DND-41 (cell line): ENCODE measurements around the gene ST6GALNAC4.

Experiments used
- ATAC-seq: fragments of 200-7000 bp; cut with Tn5 transposase; 3 replicates; pipeline ENCODE4 v1.9.1; 2021; ENCODE audit warnings: low read depth; ENCODE audit not compliant: insufficient read depth
- DNase-seq: peaks from one replicate; pipeline ENCODE4 v3.0.0-alpha.2; 2020
- H2AFZ ChIP-seq: 2 replicates; pipeline ENCODE4 v1.6.0; 2012; ENCODE audit warnings: low read depth, low read length
- H3K27ac ChIP-seq: 2 replicates; pipeline ENCODE4 v1.5.1; 2012; ENCODE audit warnings: low read length, inconsistent platforms
- H3K27me3 ChIP-seq: fragments of 200-600 bp; sonication (generic); 2 replicates; pipeline ENCODE4 v1.6.0; 2012; ENCODE audit warnings: low read length, mild to moderate bottlenecking, inconsistent platforms; ENCODE audit not compliant: insufficient read depth, poor library complexity
- H3K36me3 ChIP-seq: 2 replicates; pipeline ENCODE4 v1.5.1; 2012; ENCODE audit warnings: low read length, inconsistent platforms; ENCODE audit not compliant: insufficient read depth
- H3K4me1 ChIP-seq: 2 replicates; pipeline ENCODE4 v1.5.1; 2012; ENCODE audit warnings: mild to moderate bottlenecking, low read length; ENCODE audit not compliant: insufficient read depth
- H3K4me2 ChIP-seq: 2 replicates; pipeline ENCODE4 v1.6.0; 2012; ENCODE audit warnings: mild to moderate bottlenecking, moderate library complexity, low read length, inconsistent platforms; ENCODE audit not compliant: insufficient read depth
- H3K4me3 ChIP-seq, 2 experiments: fragments of 200-600 bp in 1 of 2; shearing (Covaris generic) in 1 of 2; 2 replicates each; pipeline ENCODE4 v1.5.1; 2012 to 2016; ENCODE audit warnings: inconsistent platforms in 2 of 2, low read length in 2 of 2, mild to moderate bottlenecking in 2 of 2, low read depth in 1 of 2, moderate library complexity in 1 of 2
- H3K79me2 ChIP-seq: 2 replicates; pipeline ENCODE4 v1.6.0; 2012; ENCODE audit warnings: low read length, inconsistent platforms; ENCODE audit not compliant: insufficient read depth
- H3K9ac ChIP-seq: 2 replicates; pipeline ENCODE4 v1.6.0; 2012; ENCODE audit warnings: low read depth, mild to moderate bottlenecking, inconsistent platforms, low read length, moderate library complexity
- H3K9me3 ChIP-seq: 2 replicates; pipeline ENCODE4 v1.5.1; 2012; ENCODE audit warnings: low read length, moderate library complexity, mild to moderate bottlenecking, inconsistent platforms; ENCODE audit not compliant: insufficient read depth, severe bottlenecking
- H4K20me1 ChIP-seq: 2 replicates; pipeline ENCODE4 v1.6.0; 2012; ENCODE audit warnings: low read length; ENCODE audit not compliant: insufficient read depth
- EZH2 ChIP-seq: IDR thresholded peaks from 3 replicates; pipeline ENCODE4 v1.6.1; 2012; ENCODE audit warnings: borderline replicate concordance, low read depth, mild to moderate bottlenecking, moderate library complexity, low read length, inconsistent platforms; ENCODE audit not compliant: severe bottlenecking
- TF ChIP-seq, protein P1 (sequence below): IDR thresholded peaks from 2 replicates; pipeline ENCODE4 v1.5.1; 2012; ENCODE audit warnings: borderline replicate concordance, low read length, moderate library complexity, mild to moderate bottlenecking; ENCODE audit not compliant: poor library complexity, severe bottlenecking; ENCODE audit errors: extremely low read depth

Gene ST6GALNAC4

GRCh38 chr9:127858041-127858512 lies 58.8 kb downstream of the ST6GALNAC4 start:
- Histone ChIP-seq H3K79me2 (no peaks in the 10 kb centered on the region), H3K27ac (no peak overlapping the region), H3K9me3 (no peaks in the 10 kb centered on the region), H3K4me1 (peaks cover 11% of the 10 kb centered on the region), H3K4me2 (no peak overlapping the region), H3K4me3 (no peak overlapping the region), H3K27me3 (no peaks in the 10 kb centered on the region), H4K20me1 (no peaks in the 10 kb centered on the region), H3K36me3 (no peaks in the 10 kb centered on the region), H2AFZ (no peak overlapping the region), H3K9ac (no peak overlapping the region)
- DNase-seq (no peak), ATAC-seq (no peak)
- no peak for TF ChIP-seq EZH2
- TF ChIP-seq, protein P1, sequence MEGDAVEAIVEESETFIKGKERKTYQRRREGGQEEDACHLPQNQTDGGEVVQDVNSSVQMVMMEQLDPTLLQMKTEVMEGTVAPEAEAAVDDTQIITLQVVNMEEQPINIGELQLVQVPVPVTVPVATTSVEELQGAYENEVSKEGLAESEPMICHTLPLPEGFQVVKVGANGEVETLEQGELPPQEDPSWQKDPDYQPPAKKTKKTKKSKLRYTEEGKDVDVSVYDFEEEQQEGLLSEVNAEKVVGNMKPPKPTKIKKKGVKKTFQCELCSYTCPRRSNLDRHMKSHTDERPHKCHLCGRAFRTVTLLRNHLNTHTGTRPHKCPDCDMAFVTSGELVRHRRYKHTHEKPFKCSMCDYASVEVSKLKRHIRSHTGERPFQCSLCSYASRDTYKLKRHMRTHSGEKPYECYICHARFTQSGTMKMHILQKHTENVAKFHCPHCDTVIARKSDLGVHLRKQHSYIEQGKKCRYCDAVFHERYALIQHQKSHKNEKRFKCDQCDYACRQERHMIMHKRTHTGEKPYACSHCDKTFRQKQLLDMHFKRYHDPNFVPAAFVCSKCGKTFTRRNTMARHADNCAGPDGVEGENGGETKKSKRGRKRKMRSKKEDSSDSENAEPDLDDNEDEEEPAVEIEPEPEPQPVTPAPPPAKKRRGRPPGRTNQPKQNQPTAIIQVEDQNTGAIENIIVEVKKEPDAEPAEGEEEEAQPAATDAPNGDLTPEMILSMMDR = no peak
